HG03045 (cell line): ENCODE measurements around the gene TPM4.
"Not testable (repeated sequence)": the region's sequence is repeated elsewhere in the genome, so short reads cannot be mapped to it uniquely, and the experiment has no call there.

ENCODE experiments used
- ATAC-seq: cut with Tn5 transposase; IDR thresholded peaks from one replicate; pipeline ENCODE4 v1.9.1; 2021; ENCODE audit warnings: mild to moderate bottlenecking, moderate library complexity; ENCODE audit not compliant: unreplicated experiment

Gene TPM4

GRCh38 chr19:16070366-16070990 is 5.8 kb upstream of the TPM4 start:
- no peak for ATAC-seq

- no peak for ATAC-seq
Observed at GRCh38 chr19:16071072-16071691, 5.1 kb upstream of the TPM4 start.

GRCh38 chr19:16073481-16073880 is 2.8 kb upstream of the TPM4 start:
- no peak for ATAC-seq

- no peak for ATAC-seq
Observed at GRCh38 chr19:16073988-16074387, 2.3 kb upstream of the TPM4 start.

- ATAC-seq, result no peak
Observed at GRCh38 chr19:16074488-16075365, 1.6 kb upstream of the TPM4 start.

GRCh38 chr19:16075430-16076153 is 703 bp upstream of the TPM4 start:
- ATAC-seq, result no peak

- no peak for ATAC-seq
Observed at GRCh38 chr19:16076958-16077611, 790 bp downstream of the TPM4 start.

- no peak for ATAC-seq
Observed at GRCh38 chr19:16077984-16078758, 1.9 kb downstream of the TPM4 start.

GRCh38 chr19:16078759-16079707 is 2.7 kb downstream of the TPM4 start:
- ATAC-seq, result peak; percentile 28

- ATAC-seq, result no peak
Observed at GRCh38 chr19:16084067-16084685, 7.9 kb downstream of the TPM4 start.

GRCh38 chr19:16085115-16085514 is 8.8 kb downstream of the TPM4 start:
- no peak for ATAC-seq

GRCh38 chr19:16087404-16087803 is 11.1 kb downstream of the TPM4 start:
- ATAC-seq, result not testable (repeated sequence)

GRCh38 chr19:16087940-16088339 is 11.6 kb downstream of the TPM4 start:
- ATAC-seq, result no peak

- no peak for ATAC-seq
Observed at GRCh38 chr19:16088351-16089009, 12.2 kb downstream of the TPM4 start.

- ATAC-seq, result no peak
Observed at GRCh38 chr19:16089010-16089846, 12.9 kb downstream of the TPM4 start.

- ATAC-seq, result no peak
Observed at GRCh38 chr19:16091546-16092475, 15.5 kb downstream of the TPM4 start.
